Right atrium auricular region (tissue), 2 donors: ENCODE data around the gene C2orf49. TPM values are rescaled to one million over a fixed set of nuclear protein-coding genes. Genes with fewer than 3 reads are reported as not detected.

Source experiments
- DNase-seq: peaks from one replicate; pipeline ENCODE4 v3.0.0-alpha.2; 2019; ENCODE audit warnings: low spot score
- H3K27ac ChIP-seq, 2 donors: fragments of 200-600 bp; sonication (generic); 1 replicate in 1 of 2; 2 replicates in 1 of 2; pipeline ENCODE4 v1.5.1; 2016 to 2019
- H3K27me3 ChIP-seq, 2 donors: fragments of 200-600 bp; sonication (generic); one replicate each; pipeline versions ENCODE4 v1.5.1 to v1.6.0; 2017 to 2019
- H3K36me3 ChIP-seq: fragments of 200-600 bp; sonication (generic); one replicate; pipeline ENCODE4 v1.5.1; 2016
- H3K4me1 ChIP-seq, 2 donors: fragments of 200-600 bp; sonication (generic); one replicate each; pipeline versions ENCODE4 v1.5.1 to v1.6.0; 2017 to 2019
- H3K4me3 ChIP-seq, 2 donors: fragments of 200-600 bp; sonication (generic); 1 replicate in 1 of 2; 2 replicates in 1 of 2; pipeline ENCODE4 v1.5.1; 2017 to 2019; ENCODE audit warnings: mild to moderate bottlenecking in 1 of 2, moderate library complexity in 1 of 2
- H3K9me3 ChIP-seq, 2 donors: fragments of 200-600 bp; sonication (generic); one replicate each; pipeline ENCODE4 v1.5.1; 2019
- total RNA-seq, 2 donors: library from RNA; depleted of rRNA; stranded (reverse); fragments of >200 nt; gene quantifications; one replicate each; pipeline ENCODE4 v1.1.0, GENCODE V29; 2016
- TF ChIP-seq, protein P1 (sequence below), 2 donors: fragments of 200-600 bp; sonication (generic); IDR thresholded peaks; one replicate each; pipeline ENCODE4 v1.5.1; 2019; ENCODE audit warnings: antibody characterized with exemption in 2 of 2

C2orf49 gene
- total RNA-seq, 2 donors from 2014 or later: 15.5 to 18.0 TPM

GRCh38 chr2:105387225-105387624 lies 49.9 kb downstream of the C2orf49 start:
- H3K4me1 ChIP-seq: peaks cover 0 to 42% of the 10 kb centered on the region in 2 donors
- no peaks in the 10 kb centered on the region for H3K27me3 ChIP-seq
- peaks cover 29% of the 10 kb centered on the region for H3K36me3 ChIP-seq
- TF ChIP-seq, protein P1, sequence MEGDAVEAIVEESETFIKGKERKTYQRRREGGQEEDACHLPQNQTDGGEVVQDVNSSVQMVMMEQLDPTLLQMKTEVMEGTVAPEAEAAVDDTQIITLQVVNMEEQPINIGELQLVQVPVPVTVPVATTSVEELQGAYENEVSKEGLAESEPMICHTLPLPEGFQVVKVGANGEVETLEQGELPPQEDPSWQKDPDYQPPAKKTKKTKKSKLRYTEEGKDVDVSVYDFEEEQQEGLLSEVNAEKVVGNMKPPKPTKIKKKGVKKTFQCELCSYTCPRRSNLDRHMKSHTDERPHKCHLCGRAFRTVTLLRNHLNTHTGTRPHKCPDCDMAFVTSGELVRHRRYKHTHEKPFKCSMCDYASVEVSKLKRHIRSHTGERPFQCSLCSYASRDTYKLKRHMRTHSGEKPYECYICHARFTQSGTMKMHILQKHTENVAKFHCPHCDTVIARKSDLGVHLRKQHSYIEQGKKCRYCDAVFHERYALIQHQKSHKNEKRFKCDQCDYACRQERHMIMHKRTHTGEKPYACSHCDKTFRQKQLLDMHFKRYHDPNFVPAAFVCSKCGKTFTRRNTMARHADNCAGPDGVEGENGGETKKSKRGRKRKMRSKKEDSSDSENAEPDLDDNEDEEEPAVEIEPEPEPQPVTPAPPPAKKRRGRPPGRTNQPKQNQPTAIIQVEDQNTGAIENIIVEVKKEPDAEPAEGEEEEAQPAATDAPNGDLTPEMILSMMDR (IDR thresholded peaks at IDR 0.05): no peak
- peak overlapping the region; percentile 12 to 20 for H3K27ac ChIP-seq
- no peak for DNase-seq
- no peaks in the 10 kb centered on the region for H3K9me3 ChIP-seq
- H3K4me3 ChIP-seq: no peak overlapping the region

- H3K27me3 ChIP-seq: no peaks in the 10 kb centered on the region
- peaks cover 0 to 37% of the 10 kb centered on the region in 2 donors for H3K4me1 ChIP-seq
- no peak overlapping the region for H3K4me3 ChIP-seq
- H3K27ac ChIP-seq: peak overlapping the region; percentile 12 to 58
- H3K9me3 ChIP-seq: no peaks in the 10 kb centered on the region
- DNase-seq: no peak
- TF ChIP-seq, protein P1 (IDR thresholded peaks at IDR 0.05): no peak
- H3K36me3 ChIP-seq: peaks cover 24% of the 10 kb centered on the region
Observed at GRCh38 chr2:105388971-105389381, 51.6 kb downstream of the C2orf49 start.

DNA sequence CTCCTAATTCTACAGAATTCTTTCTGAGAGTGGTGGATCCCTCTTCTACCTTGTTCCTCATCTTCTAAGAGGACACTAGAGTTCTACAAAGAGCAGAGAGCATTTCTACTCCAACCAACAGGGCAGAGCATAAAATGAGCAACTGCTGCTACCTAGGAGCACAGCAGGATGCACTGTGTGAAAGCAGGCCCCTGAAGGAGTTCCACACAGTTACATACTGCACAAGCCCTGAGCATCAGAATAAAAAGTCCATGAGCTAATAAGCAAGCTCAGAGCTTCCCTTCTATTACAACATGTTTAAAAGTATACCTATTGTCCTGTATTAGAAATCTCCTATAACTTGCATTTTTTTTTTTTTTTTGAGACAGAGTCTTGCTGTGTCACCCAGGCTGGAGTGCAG lies 53.1 kb downstream of the C2orf49 start:
- DNase-seq: no peak
- Histone ChIP-seq H3K36me3 (peaks cover 10% of the 10 kb centered on the region), H3K27ac (peak overlapping the region in 1 of 2 donors; percentile 9), H3K9me3 (no peaks in the 10 kb centered on the region), H3K4me1 (peaks cover 0 to 36% of the 10 kb centered on the region in 2 donors), H3K27me3 (no peaks in the 10 kb centered on the region), H3K4me3 (no peak overlapping the region)
- TF ChIP-seq, protein P1 (IDR thresholded peaks at IDR 0.05): no peak

- DNase-seq: no peak
- Histone ChIP-seq H3K36me3 (peaks cover 3% of the 10 kb centered on the region), H3K9me3 (no peaks in the 10 kb centered on the region), H3K27ac (peak overlapping the region in 1 of 2 donors; percentile 9), H3K4me1 (peaks cover 0 to 36% of the 10 kb centered on the region in 2 donors), H3K27me3 (no peaks in the 10 kb centered on the region), H3K4me3 (no peak overlapping the region)
- TF ChIP-seq, protein P1 (IDR thresholded peaks at IDR 0.05): no peak
Observed at GRCh38 chr2:105391058-105391627, 53.8 kb downstream of the C2orf49 start.

DNA sequence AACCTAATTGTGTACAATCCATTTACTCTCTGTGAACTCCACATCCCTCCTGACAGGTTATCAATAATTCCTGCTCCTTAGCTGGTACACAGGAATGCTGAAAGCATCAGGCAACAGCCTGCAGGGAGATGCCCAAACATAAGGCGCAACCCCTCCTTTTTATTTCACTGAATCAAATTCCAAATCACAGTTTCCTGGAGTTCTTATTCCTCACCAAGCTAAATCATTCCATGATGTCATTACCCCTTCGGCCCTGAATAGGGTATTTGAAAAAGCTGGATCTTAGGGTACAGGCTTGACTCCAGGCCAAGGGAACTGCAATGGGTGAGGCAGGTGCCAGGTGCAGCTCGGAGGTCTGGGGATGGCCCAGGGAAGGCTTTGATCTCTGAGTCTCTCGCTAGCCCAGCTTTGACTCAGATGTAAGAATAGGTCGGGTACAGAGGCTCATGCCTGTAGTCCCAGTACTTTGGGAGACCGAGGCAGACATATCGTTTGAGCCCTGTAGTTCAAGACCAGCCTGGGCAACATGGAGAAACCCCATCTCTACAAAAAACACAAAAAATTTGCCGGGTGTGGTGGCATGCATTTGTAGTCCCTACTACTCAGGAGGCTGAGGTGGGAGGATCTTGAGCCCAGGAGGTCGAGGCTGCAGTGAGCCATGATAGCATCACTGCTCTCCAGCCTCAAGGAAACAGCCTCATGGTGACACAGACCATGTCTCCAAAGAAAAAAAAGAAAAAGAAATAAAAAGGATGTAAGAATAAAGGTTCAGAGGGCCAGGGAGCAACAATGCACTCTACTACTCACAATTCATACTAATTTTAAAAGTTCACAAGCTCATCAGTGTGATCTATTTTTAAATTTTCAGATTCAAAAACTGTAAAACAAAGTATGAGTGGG lies 54.7 kb downstream of the C2orf49 start:
- H3K36me3 ChIP-seq: no peaks in the 10 kb centered on the region
- H3K4me3 ChIP-seq: no peak overlapping the region
- H3K27me3 ChIP-seq: no peaks in the 10 kb centered on the region
- H3K9me3 ChIP-seq: no peaks in the 10 kb centered on the region
- peak overlapping the region in 1 of 2 donors; percentile 9 for H3K27ac ChIP-seq
- DNase-seq: peak; percentile 55
- peaks cover 0 to 37% of the 10 kb centered on the region in 2 donors for H3K4me1 ChIP-seq
- TF ChIP-seq, protein P1 (IDR thresholded peaks at IDR 0.05): no peak
